ENCODE data around the gene SNTG2. TPM values are rescaled to one million over a fixed set of nuclear protein-coding genes. Genes with fewer than 3 reads are reported as not detected.

Gene SNTG2
- total RNA-seq, 4 donors from 2014 or later = 3.3 to 7.4 (median 4.5) TPM

- H3K36me3 ChIP-seq = no peaks in the 10 kb centered on the region
- intact Hi-C loops (cut with DNase I) = no loop called here
These were observed 94.5 kb downstream of the SNTG2 start for GRCh38 chr2:1045109-1045508.

GRCh38 chr2:1046067-1046466 is 95.4 kb downstream of the SNTG2 start:
- no peak overlapping the region for H3K4me3 ChIP-seq
- WGBS = 65% methylated on average over 4 of the region's 4 CpGs
- peaks cover 0 to 33% (median 18%) of the 10 kb centered on the region in 4 donors for H3K9me3 ChIP-seq
- no peaks in the 10 kb centered on the region for H3K4me1 ChIP-seq
- intact Hi-C loops (cut with DNase I) = no loop called here
- no peak for DNase-seq (ENCODE audit: extremely low spot score)
- H3K36me3 ChIP-seq = no peaks in the 10 kb centered on the region
- no peak for TF ChIP-seq CTCF (IDR thresholded peaks at IDR 0.05)
- no peak for TF ChIP-seq POLR2A (IDR thresholded peaks at IDR 0.05; ENCODE audit: low read depth)
- TF ChIP-seq POLR2AphosphoS5 (IDR thresholded peaks at IDR 0.05) = no peak
- no peak for TF ChIP-seq EP300 (IDR thresholded peaks at IDR 0.05)
- no peaks in the 10 kb centered on the region for H3K27me3 ChIP-seq
- H3K27ac ChIP-seq (replicated peaks in 1 of 4) = no peak overlapping the region

More at GRCh38 chr2:1045109-1045508, 94.5 kb downstream of the SNTG2 start:
- peaks cover 0 to 33% (median 18%) of the 10 kb centered on the region in 4 donors for H3K9me3 ChIP-seq
- H3K27me3 ChIP-seq = peaks cover 0 to 4% (median 0%) of the 10 kb centered on the region in 4 donors
- DNase-seq (ENCODE audit: extremely low spot score) = no peak
- H3K27ac ChIP-seq (replicated peaks in 1 of 4) = no peak overlapping the region
- TF ChIP-seq CTCF (IDR thresholded peaks at IDR 0.05) (no peak), POLR2A (IDR thresholded peaks at IDR 0.05; ENCODE audit: low read depth) (no peak), EP300 (IDR thresholded peaks at IDR 0.05) (no peak), POLR2AphosphoS5 (IDR thresholded peaks at IDR 0.05) (no peak)
- H3K4me1 ChIP-seq = no peaks in the 10 kb centered on the region
- no peak overlapping the region for H3K4me3 ChIP-seq
- 87% methylated on average over 1 of the region's 1 CpG for WGBS

- H3K4me1 ChIP-seq = no peaks in the 10 kb centered on the region
- H3K36me3 ChIP-seq = no peaks in the 10 kb centered on the region
- peaks cover 0 to 33% (median 17%) of the 10 kb centered on the region in 4 donors for H3K9me3 ChIP-seq
- TF ChIP-seq CTCF (IDR thresholded peaks at IDR 0.05) (no peak), POLR2A (IDR thresholded peaks at IDR 0.05; ENCODE audit: low read depth) (no peak), POLR2AphosphoS5 (IDR thresholded peaks at IDR 0.05) (no peak), EP300 (IDR thresholded peaks at IDR 0.05) (no peak)
- no peak for DNase-seq (ENCODE audit: extremely low spot score)
- no peak overlapping the region for H3K4me3 ChIP-seq
- WGBS = 65% methylated on average over 1 of the region's 1 CpG
- intact Hi-C loops (cut with DNase I) = no loop called here
- H3K27ac ChIP-seq (replicated peaks in 1 of 4) = no peak overlapping the region
- no peaks in the 10 kb centered on the region for H3K27me3 ChIP-seq
These were observed 96.8 kb downstream of the SNTG2 start for GRCh38 chr2:1047485-1047884.

- intact Hi-C loops (cut with DNase I) = no loop called here
- no peak for DNase-seq (ENCODE audit: extremely low spot score)
- Histone ChIP-seq H3K27ac (replicated peaks in 1 of 4) (no peak overlapping the region), H3K4me1 (no peaks in the 10 kb centered on the region), H3K4me3 (no peak overlapping the region), H3K27me3 (peaks cover 0 to 7% (median 0%) of the 10 kb centered on the region in 4 donors), H3K9me3 (peaks cover 0 to 16% (median 9%) of the 10 kb centered on the region in 4 donors), H3K36me3 (no peaks in the 10 kb centered on the region)
- WGBS = 76% methylated on average over 2 of the region's 2 CpGs
- TF ChIP-seq POLR2AphosphoS5 (IDR thresholded peaks at IDR 0.05) = no peak
- TF ChIP-seq POLR2A (IDR thresholded peaks at IDR 0.05; ENCODE audit: low read depth) = no peak
- TF ChIP-seq CTCF (IDR thresholded peaks at IDR 0.05) = no peak
- no peak for TF ChIP-seq EP300 (IDR thresholded peaks at IDR 0.05)
These were observed 99.0 kb downstream of the SNTG2 start for GRCh38 chr2:1049691-1050090.

GRCh38 chr2:1051075-1051474 is 100.4 kb downstream of the SNTG2 start:
- WGBS = 46% methylated on average over 3 of the region's 3 CpGs
- Histone ChIP-seq H3K27ac (replicated peaks in 1 of 4) (no peak overlapping the region), H3K4me3 (no peak overlapping the region), H3K4me1 (no peaks in the 10 kb centered on the region), H3K27me3 (peaks cover 0 to 7% (median 0%) of the 10 kb centered on the region in 4 donors), H3K36me3 (no peaks in the 10 kb centered on the region), H3K9me3 (peaks cover 0 to 12% (median 7%) of the 10 kb centered on the region in 4 donors)
- no peak for DNase-seq (ENCODE audit: extremely low spot score)
- intact Hi-C loops (cut with DNase I) = no loop called here
- TF ChIP-seq CTCF (IDR thresholded peaks at IDR 0.05) (no peak), POLR2AphosphoS5 (IDR thresholded peaks at IDR 0.05) (no peak), POLR2A (IDR thresholded peaks at IDR 0.05; ENCODE audit: low read depth) (no peak), EP300 (IDR thresholded peaks at IDR 0.05) (no peak)

Data from esophagus muscularis mucosa (tissue), 4 donors.